RWPE1 (cell line): ENCODE measurements around the gene ZNF468.
"Not testable (repeated sequence)": the region's sequence is repeated elsewhere in the genome, so short reads cannot be mapped to it uniquely, and the experiment has no call there.

ENCODE experiments used
- CTCF ChIA-PET: fragments of 350-600 bp; sonication (Branson Sonifier 250); formaldehyde crosslinking; extraction: SDS; loops from one replicate; lab custom pipeline; 2021; lab: Yijun Ruan, JAX
- POLR2A ChIA-PET: fragments of 400-600 bp; formaldehyde crosslinking; extraction: SDS; loops from one replicate; lab custom pipeline; 2020; ENCODE audit warnings: antibody characterized with exemption; ENCODE audit not compliant: low non-redundant PET; lab: Yijun Ruan, JAX
- DNase-seq: peaks from one replicate; pipeline ENCODE4 v3.0.0; 2012; ENCODE audit warnings: low spot score
- H3K27ac ChIP-seq: fragments of 450-650 bp; 2 replicates; pipeline ENCODE4 v1.5.1; 2017
- TF ChIP-seq, protein P1 (sequence below): fragments of 450-650 bp; conservative IDR thresholded peaks from 2 replicates; pipeline ENCODE4 v1.5.1; 2017; ENCODE audit warnings: low read depth, mild to moderate bottlenecking

The ZNF468 gene

DNA sequence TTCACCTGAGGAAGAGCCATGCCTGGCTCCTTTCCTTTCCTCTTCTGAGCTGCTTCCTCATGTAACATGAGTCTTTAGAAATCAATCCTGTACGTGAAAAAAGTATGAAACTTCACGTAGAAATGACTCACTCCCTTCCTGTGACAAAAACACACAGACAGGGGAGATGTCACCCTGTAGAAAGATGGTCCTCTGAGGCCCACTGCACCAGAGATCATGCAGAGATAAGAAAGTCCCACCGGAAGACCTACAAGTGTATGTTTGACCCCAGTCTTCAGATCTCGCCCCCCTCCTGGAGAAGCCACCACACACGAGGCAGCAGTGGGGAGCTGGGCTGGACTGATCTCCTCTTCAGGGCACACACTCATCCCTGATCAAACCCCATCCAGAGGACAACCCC, 23.9 kb downstream of the ZNF468 start:
- POLR2A ChIA-PET, CTCF ChIA-PET, H3K27ac ChIP-seq, DNase-seq: not testable (repeated sequence)

DNA sequence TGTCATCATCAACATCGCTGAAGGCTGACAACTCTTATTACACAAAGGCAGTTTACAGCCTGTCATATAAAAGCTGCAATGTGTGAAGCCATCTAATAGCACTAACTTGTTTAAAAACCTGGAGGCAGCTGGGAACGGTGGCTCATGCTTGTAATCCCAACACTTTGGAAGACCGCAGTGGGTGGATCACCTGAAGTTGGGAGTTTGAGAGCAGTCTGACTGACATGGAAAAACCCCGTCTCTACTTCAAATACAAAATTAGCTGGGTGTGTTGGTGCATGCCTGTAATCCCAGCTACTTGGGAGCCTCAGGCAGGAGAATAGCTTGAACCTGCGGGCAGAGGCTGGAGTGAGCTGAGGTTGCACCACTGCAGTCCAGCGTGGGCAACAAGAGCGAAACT, 27.6 kb downstream of the ZNF468 start:
- H3K27ac ChIP-seq, CTCF ChIA-PET, DNase-seq, POLR2A ChIA-PET: not testable (repeated sequence)

DNA sequence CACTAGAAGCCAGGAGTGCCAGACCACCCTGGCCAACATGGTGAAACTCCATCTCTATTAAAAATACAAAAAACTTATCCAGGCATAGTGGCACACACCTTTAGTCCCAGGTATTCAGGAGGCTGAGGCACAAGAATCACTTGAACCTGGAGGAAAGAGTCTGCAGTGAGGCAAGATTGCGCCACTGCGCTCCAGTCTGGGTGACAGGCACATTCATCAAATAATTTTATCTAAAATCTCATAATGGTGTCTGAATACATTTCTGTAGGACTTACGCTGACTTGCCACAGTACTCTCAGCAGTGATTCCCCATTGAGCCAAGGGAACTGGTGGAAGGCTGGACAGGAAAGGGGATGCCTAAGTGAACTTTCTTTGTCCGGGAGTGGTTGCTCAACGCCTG, 31.7 kb downstream of the ZNF468 start:
- TF ChIP-seq, protein P1, sequence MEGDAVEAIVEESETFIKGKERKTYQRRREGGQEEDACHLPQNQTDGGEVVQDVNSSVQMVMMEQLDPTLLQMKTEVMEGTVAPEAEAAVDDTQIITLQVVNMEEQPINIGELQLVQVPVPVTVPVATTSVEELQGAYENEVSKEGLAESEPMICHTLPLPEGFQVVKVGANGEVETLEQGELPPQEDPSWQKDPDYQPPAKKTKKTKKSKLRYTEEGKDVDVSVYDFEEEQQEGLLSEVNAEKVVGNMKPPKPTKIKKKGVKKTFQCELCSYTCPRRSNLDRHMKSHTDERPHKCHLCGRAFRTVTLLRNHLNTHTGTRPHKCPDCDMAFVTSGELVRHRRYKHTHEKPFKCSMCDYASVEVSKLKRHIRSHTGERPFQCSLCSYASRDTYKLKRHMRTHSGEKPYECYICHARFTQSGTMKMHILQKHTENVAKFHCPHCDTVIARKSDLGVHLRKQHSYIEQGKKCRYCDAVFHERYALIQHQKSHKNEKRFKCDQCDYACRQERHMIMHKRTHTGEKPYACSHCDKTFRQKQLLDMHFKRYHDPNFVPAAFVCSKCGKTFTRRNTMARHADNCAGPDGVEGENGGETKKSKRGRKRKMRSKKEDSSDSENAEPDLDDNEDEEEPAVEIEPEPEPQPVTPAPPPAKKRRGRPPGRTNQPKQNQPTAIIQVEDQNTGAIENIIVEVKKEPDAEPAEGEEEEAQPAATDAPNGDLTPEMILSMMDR, result no peak
- no peak for DNase-seq
- ChIA-PET POLR2A (no interaction called here), CTCF (no interaction called here)
- H3K27ac ChIP-seq, result no peak overlapping the region

DNA sequence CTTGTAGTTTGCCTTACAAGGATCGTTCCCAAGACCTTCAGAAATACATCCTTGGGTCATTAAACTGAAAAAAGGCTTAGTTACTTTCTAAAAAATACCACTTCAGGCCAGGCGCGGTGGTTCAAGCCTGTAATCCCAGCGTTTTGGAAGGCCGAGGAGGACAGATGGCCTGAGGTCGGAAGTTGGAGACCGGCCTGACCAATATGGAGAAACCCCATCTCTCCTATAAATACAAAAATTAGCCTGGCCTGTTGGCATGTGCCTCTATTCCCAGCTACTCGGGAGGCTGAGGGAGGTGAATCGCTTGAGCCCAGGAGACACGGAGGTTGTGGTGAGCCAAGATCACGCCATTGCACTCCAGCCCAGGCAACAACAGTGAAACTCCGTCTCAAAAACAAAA, 33.7 kb downstream of the ZNF468 start:
- DNase-seq, result no peak
- TF ChIP-seq, protein P1, result no peak
- no peak overlapping the region for H3K27ac ChIP-seq
- POLR2A ChIA-PET, result no interaction called here
- CTCF ChIA-PET, result no interaction called here

DNA sequence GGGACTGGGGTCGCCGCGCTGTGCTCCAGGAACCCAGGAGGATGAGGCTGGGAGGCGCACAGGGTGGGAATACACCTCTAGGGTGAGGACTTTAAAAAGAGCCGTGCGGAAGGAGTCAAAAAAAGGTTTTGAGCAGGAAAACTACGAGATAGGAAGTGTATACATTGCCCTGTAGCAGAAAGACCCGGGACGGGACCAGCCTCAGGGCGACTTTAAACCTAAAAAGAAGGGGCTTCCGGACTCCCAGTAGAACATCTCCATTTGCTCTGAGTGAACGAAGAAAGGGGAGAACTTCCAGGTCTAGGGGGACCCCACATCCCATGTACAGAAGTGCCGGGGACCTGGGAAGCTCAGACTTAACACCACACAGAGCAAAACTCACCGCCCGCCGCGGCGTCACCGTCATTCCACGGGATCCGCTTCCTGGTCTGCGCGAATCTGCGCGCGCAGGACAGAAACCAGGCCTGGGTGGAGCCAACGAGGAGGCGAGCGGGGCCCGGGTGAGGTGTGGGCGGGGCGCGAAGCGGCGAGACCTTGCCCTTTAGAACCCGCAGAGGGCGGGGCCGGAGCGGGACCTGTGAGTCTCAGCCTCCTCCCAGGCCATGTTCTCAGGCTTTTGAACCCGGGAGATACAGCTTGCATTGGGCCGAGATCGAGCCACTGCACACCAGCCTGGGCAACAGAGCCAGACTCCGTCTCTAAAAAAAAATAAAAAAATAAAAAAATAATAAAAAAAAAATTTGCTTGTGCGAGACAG, 36.0 kb downstream of the ZNF468 start, which contains the start of gene ZNF28:
ZNF28 (minus strand) TSS at position 430 of the 757 bp plus-strand sequence. CDS start 3,675 bp downstream, outside the sequence.
- peak within 1 kb of the TSS; percentile 42 for H3K27ac ChIP-seq
- POLR2A ChIA-PET, CTCF ChIA-PET: not testable (repeated sequence)
- DNase-seq, result peak; percentile 7

DNA sequence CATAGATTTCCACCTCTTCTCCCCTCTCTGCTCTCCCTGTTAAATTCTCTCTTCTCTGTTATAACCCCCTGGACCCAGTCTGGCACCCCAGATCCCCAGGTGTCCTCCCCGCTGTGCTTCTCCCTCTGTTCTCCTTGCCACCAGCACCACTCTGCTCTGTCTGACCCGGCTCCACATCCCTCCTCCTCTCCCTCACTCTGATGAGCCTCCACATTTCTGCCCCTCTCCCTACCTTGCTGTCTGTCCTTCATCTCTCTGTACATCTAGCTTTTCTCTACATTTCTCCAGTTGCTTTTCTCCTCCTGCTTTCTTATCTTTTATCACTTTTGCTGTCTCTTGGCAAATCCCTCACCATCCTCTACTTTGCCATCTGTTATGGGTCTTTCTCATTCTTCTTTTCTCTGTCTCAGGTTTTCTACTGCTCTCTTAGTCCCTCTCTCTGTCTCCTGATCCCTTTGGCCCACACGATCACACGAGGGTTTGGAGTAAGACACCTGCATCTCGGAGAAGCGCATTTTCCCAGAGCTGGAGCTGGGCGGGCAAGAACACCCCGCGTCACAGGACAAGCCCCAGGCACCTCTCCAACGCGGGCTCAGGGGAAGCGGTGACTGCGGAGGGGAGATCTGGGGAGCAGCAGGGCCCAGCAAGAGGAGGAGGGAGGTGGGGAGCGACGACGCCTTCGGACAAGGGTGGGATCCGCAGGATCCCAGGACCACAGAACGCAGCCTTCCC, 36.8 kb downstream of the ZNF468 start:
- DNase-seq, result not testable (repeated sequence)
- peak overlapping the region; percentile 42 for H3K27ac ChIP-seq
- CTCF ChIA-PET, result interaction anchor here (0.7 kb wide), 1 partner anchor 1010 kb away, joined by 4 read pairs; no protein-coding TSS in a partner anchor
- POLR2A ChIA-PET, result interaction anchor here (0.6 kb wide), 1 partner anchor 607 kb away, joined by 3 read pairs; no protein-coding TSS in a partner anchor

DNA sequence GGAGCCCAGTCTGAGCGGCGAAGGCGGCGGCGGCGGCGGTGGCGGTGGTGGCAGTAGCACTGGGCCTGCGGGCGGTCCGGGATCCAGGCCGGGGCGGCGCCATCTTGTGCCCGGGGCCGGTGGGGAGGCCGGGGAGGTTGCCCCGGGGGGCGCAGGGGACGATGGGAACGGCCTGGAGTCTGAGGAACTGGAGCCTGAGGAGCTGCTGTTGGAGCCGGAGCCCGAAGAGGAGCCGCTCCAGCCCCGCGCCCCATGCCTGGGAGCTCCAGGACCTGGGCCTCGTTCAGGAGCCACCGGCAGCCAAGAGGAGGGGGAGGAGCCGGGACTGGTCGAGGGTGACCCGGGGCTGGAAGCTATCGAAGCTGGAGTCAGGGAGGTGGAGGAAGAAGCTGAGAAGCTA, 47.6 kb downstream of the ZNF468 start:
- ChIA-PET POLR2A (no interaction called here), CTCF (no interaction called here)
- no peak for DNase-seq
- no peak overlapping the region for H3K27ac ChIP-seq
- TF ChIP-seq, protein P1, result no peak

DNA sequence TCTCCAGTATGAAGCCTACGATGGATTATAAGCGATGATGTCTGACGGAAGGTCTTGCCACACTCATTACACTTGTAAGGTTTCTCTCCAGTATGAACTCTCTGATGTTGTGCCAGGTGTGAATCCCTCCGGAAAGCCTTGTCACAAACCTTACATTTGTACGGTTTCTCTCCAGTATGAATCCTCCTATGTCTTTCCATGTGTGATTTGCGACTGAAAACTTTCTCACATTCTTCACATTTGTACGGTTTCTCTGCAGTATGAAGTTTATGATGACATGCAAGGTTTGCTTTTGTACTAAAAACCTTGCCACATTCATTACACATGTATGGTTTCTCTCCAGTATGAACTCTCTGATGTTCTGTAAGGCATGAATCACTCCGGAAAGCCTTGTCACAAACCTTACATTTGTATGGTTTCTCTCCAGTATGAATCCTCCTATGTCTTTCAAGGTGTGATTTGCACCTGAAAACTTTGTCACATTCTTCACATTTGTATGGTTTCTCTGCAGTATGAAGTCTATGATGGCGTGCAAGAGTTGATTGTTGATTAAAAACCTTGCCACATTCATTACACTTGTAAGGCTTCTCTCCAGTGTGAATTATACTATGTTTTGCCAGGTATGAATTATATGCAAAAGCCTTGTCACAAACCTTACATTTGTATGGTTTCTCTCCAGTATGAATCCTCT, 57.3 kb downstream of the ZNF468 start:
- CTCF ChIA-PET, POLR2A ChIA-PET, DNase-seq, H3K27ac ChIP-seq: not testable (repeated sequence)

DNA sequence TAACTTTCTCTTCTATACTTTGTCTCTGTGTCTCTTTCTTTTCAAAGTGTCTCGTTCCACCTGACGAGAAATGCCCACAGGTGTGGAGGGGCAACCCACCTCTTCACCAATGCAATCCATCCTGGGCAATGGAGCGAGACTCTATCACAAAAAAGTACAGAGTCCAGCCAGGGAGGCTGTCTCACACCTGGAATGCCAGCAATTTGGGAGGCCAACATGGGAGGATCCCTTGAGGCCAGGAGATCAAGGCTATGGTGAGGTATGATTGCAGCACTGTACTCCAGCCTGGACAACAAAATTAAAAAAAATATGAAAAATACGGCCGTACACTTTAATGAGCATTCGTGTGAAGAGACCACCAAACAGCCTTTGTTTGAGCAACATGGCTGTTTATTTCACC, 68.0 kb downstream of the ZNF468 start:
- ChIA-PET CTCF (no interaction called here), POLR2A (no interaction called here)
- no peak overlapping the region for H3K27ac ChIP-seq
- DNase-seq, result no peak
- TF ChIP-seq, protein P1, result no peak
